HT-29 (cell line): ENCODE measurements around the gene ZNF17. TPM values are rescaled to one million over a fixed set of nuclear protein-coding genes. Genes with fewer than 3 reads are reported as not detected.
"Not testable (repeated sequence)": the region's sequence is repeated elsewhere in the genome, so short reads cannot be mapped to it uniquely, and the experiment has no call there.

Source experiments
- DNase-seq: peaks from one replicate; pipeline ENCODE4 v3.0.0-alpha.2; 2015; ENCODE audit warnings: low spot score
- total RNA-seq: library from RNA; depleted of rRNA; stranded (reverse); fragments of >200 nt; shearing (Covaris generic); gene quantifications from 2 replicates; pipeline ENCODE4 v1.2.3, GENCODE V29; 2014; rRNA removed

Gene ZNF17
- 4.7 and 7.2 TPM in 2 replicates for total RNA-seq

- peak; percentile 98 for DNase-seq
These were observed at the start of gene ZNF17 for GRCh38 chr19:57410877-57411671. TSS of gene ZNF17 (plus strand) at chr19:57411161. CDS start at chr19:57413616, 2,455 bp downstream.

DNA sequence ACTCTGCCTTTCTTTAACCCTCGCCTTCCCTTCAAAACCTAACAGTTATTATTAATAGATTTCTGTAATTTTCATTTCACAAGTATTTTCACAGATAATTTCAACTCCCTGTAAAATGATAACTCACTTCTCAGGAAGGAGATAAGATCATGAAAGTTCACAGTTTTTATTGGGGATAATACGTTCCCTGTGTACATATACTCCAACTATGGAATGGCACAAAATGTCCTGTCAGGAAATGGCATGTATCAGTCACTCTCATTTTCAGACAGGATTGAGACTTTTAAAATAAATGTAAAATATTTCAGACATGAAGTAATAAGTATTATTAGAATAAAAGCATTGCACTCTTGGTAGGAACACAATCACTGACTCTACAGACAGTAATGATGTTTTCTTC lies 48.5 kb upstream of the ZNF17 start:
- no peak for DNase-seq

GRCh38 chr19:57362997-57363687 lies 47.8 kb upstream of the ZNF17 start, which contains the start of the genes TRAPPC2B and ZNF547:
TSS of gene TRAPPC2B (plus strand) at chr19:57363551. CDS start at chr19:57364834, 1,283 bp downstream.
TSS of gene ZNF547 (plus strand) at chr19:57363551. CDS start at chr19:57368556, 5,005 bp downstream.
- peak; percentile 99 for DNase-seq

- DNase-seq, result peak; percentile 12
These were observed 47.2 kb upstream of the ZNF17 start for GRCh38 chr19:57363688-57364181.

DNA sequence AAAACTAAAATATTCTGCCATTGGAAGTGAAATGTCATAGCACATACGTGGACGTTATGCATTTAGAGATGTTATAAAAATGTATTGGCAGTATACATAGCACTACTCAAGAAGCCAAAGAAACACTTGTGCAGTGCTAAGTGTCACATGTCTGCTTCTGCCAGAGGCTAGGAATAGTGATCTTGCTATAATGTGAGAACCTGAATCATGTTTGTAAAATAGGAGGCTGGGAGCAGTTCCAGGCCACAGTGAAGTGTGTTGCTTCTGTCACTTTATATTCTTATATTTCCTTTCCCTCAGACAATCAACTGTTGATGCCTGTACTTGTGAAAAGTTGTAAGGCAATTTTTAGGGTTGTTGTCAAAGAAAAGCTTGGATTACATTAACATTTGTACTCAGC lies 44.2 kb upstream of the ZNF17 start:
- no peak for DNase-seq

GRCh38 chr19:57374179-57374578 lies 36.8 kb upstream of the ZNF17 start:
- no peak for DNase-seq

GRCh38 chr19:57374647-57375046 lies 36.3 kb upstream of the ZNF17 start:
- DNase-seq, result not testable (repeated sequence)

GRCh38 chr19:57376151-57376550 lies 34.8 kb upstream of the ZNF17 start:
- no peak for DNase-seq

DNA sequence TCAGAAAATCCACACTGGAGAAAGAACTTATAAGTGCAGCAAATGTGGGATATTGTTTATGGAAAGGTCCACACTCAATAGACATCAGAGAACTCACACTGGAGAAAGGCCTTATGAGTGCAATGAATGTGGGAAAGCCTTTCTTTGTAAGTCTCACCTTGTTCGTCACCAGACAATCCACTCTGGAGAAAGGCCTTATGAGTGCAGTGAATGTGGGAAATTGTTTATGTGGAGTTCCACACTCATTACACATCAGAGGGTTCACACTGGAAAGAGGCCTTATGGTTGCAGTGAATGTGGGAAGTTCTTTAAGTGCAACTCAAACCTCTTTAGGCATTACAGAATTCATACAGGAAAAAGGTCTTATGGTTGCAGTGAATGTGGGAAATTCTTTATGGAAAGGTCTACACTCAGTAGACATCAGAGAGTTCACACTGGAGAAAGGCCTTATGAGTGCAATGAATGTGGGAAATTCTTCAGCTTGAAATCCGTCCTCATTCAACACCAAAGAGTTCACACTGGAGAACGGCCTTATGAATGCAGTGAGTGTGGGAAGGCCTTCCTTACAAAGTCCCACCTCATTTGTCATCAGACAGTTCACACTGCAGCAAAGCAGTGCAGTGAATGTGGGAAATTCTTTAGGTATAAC lies 33.3 kb upstream of the ZNF17 start:
- DNase-seq, result no peak

DNA sequence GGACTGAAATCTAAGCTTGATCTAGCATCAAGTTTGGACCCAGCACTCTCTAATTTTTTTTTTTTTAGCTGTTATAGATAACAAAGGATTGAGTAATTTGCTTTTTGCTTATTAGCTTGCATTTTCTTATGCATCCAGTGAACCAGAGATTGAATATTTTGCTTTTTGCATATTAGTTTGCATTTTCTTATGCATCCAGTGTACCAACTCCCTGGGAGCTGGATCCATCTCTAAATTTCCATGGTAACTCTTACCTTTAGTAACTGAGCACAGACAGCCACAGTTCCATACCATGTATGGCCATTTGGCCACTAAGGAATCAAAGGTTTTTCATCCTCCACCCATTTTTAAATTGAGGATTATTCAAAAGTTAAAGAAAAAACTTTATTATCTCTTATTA lies 30.0 kb upstream of the ZNF17 start:
- no peak for DNase-seq

- DNase-seq, result no peak
These were observed 28.0 kb upstream of the ZNF17 start for GRCh38 chr19:57382806-57383488.

DNA sequence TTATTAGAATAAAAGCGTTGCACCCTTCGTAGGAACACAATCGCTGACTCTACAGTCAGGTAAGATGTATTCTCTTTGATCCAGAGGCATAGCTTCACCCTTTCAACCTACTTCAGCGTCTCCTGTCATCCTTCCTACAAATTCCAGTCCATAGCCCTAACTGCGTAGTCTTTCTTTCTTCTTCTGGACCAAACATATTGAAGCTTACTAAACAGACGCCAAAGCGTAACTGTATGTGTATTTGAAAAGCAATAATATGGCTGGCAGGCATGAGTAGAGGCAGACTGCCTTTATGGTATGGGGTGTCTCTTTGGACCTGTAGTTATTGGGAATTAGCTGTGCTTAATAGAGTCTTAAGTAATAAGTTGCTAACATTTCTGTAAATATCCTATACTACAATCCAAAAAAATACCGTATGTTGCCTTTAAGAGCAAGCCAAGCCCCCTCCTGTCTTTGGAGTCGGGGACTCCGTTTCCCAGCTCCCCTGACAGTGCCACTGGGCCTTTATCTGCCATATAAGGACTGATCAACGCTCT lies 21.7 kb upstream of the ZNF17 start:
- DNase-seq, result no peak

DNA sequence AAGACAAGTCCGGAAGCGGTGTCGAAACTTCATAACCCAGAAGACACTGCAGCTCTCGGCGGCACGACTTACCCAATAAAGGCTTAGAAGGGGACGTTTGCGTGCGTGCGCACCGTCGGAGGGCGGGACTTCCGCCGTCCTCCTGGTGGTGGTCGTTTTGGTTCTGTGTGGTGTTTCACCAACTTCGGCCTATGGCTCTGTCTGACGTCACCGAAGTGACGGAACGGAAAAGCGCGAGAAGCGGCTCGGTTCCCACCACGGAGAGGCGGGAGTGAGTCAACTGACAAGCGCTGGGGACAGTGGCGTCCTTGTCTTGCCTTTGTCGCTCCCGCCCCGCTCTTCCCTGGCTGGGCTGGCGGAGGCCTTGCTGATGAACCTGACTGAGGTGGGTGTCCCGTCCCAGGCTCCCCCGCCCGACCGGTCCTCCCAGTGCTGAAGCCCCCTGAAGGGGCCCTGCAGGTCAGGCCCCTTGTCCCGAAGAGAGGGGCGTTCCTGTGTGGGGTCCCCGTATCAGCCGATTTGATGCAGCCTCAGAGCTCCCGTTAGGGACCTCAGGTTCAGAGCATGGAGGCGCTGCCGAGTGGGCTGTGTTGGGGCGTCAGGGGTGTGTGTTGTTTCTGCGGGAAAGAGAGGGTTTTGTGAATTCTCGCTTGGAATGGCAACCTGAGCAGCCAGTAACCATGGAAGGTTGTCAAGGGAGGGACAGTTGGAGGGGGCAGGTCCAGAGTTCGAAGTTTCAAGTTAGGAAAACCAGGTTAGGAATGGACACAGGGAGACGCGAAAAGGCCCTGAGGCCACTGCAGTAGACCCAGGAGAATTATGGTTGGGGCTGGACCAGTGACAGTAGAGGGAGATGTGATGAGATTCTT lies 21.0 kb upstream of the ZNF17 start, which contains the start of gene ZNF548:
TSS of gene ZNF548 (plus strand) at position 125 of the 869 bp plus-strand sequence. CDS start at position 371, 246 bp downstream.
- peak; percentile 89 for DNase-seq

GRCh38 chr19:57395710-57396109 lies 15.3 kb upstream of the ZNF17 start:
- no peak for DNase-seq

GRCh38 chr19:57398868-57399267 lies 12.1 kb upstream of the ZNF17 start:
- no peak for DNase-seq

DNA sequence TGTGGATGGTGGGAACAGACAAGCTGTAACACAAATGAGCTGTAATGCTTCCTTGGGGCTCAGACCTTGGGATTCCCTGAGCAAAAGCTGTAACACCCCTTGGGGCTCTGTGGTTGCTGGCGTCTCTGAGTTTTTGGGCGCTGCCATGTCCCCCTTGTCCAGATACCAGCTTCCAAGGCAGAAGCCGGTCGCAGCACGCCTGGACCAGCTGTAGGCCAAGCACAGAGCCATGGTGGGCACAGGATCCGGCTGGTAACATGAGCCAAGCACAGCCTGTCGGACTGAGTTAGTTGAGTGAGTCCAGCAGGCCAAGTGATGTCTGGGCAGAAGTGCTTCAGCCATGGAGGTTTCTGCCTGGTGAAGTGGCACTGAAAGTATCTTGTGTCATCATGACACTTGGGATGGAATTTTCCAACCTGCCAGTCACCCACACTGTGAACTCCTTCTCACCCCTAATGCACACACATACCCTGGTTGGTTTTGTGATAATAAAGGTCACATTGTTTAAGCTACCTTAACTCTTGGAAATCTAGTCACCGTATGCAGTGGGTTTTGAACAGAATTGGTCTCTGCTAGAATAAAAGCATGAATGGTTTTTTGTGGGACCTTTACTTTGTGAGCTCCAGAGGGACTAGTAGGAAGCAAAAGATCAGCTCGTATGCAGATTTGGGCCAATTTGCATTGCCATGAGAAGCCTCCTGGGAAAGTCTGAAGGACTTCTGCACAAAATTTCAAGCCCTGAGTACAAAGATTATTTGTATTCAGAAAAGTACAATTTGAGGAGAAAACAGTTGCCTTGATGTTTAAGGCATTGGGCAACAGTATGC lies 7.0 kb upstream of the ZNF17 start:
- no peak for DNase-seq

DNA sequence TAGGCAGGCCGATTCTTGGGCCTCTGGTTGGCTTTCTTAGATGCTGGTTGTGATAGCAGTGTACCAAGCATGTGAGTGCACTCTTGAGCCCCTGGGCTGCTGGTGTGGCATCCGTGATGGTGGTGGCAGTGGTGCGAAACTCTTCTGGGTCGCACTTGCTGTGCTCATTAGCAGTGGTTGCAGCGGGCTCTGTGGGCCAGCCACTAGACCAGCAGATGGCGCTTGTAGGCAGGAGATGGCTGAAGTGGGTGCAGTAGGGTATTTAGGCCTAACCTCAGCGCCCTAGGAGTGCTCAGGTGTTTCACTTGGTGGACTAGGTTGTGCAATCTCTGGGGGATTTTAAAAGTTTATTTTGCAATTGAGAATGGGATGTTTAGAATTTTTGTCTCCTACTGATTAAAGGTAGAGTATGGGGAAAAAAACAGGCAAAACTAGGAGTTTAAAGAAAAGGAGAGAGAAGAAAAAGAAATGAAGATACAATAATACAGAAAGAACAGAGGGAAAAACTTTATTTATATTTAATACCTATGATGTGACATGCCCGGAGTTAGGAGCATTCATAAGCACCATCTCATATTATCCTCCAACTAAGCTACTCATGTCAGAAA lies 4.3 kb upstream of the ZNF17 start:
- peak; percentile 85 for DNase-seq

DNA sequence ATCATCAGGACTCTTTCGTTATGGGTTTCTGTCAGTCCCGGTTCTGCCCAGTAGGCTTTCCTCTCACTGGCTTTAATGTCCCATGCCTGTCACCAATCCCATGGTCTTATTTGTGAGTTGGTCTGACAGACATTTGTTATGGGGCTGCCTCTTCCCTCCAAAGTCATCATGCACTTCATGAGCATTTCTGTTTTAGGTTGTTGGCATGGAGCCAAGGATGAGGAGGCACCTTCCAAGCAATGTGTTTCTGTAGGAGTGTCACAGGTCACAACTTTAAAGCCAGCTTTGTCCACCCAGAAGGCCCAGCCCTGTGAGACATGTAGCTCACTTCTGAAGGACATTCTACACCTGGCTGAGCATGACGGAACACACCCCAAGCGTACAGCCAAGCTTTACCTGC lies 8.5 kb downstream of the ZNF17 start:
- no peak for DNase-seq

DNA sequence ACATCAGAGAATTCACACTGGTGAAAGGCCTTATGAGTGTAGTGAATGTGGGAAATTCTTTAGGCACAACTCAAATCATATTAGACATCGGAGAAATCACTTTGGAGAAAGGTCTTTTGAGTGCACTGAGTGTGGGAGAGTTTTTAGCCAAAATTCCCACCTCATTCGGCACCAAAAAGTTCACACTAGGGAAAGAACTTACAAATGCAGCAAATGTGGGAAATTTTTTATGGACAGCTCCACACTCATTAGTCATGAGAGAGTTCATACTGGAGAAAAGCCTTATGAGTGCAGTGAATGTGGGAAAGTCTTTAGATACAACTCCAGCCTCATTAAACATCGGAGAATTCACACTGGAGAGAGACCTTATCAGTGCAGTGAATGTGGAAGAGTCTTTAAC lies 10.1 kb downstream of the ZNF17 start:
- DNase-seq, result no peak
